Measurements from ENCODE around the gene AIF1L. TPM values are rescaled to one million over a fixed set of nuclear protein-coding genes. Genes with fewer than 3 reads are reported as not detected.
A peak's percentile ranks its signal among the peaks of the same experiment; 100 is the strongest.

AIF1L gene
- total RNA-seq, 3 donors from 2014 or later, result 12.5 to 33.8 (median 22.5) TPM

GRCh38 chr9:131092030-131092429, 4.3 kb upstream of the AIF1L start:
- H3K27ac ChIP-seq, result peak overlapping the region; percentile 7 to 23
- intact Hi-C loops (cut with DNase I; ENCODE audit: low total_unique reads), result no loop called here
- H3K27me3 ChIP-seq, result peaks cover 0 to 14% of the 10 kb centered on the region in 2 donors
- TF ChIP-seq POLR2AphosphoS5 (IDR thresholded peaks at IDR 0.05) (no peak), CTCF (IDR thresholded peaks at IDR 0.05) (no peak), POLR2A (IDR thresholded peaks at IDR 0.05) (no peak)
- no peak for DNase-seq (ENCODE audit: low spot score in 2 of 2)
- no peaks in the 10 kb centered on the region for H3K9me3 ChIP-seq
- no peak overlapping the region for H3K4me3 ChIP-seq
- no peaks in the 10 kb centered on the region for H3K4me1 ChIP-seq
- no peaks in the 10 kb centered on the region for H3K36me3 ChIP-seq

GRCh38 chr9:131092548-131093440, 3.5 kb upstream of the AIF1L start:
- Histone ChIP-seq H3K4me3 (no peak overlapping the region), H3K9me3 (no peaks in the 10 kb centered on the region), H3K27me3 (peaks cover 0 to 14% of the 10 kb centered on the region in 2 donors), H3K4me1 (no peaks in the 10 kb centered on the region), H3K36me3 (no peaks in the 10 kb centered on the region), H3K27ac (peak overlapping the region; percentile 7 to 23)
- no peak for DNase-seq (ENCODE audit: low spot score in 2 of 2)
- intact Hi-C loops (cut with DNase I; ENCODE audit: low total_unique reads), result no loop called here
- no peak for TF ChIP-seq POLR2AphosphoS5 (IDR thresholded peaks at IDR 0.05)
- TF ChIP-seq POLR2A (IDR thresholded peaks at IDR 0.05), result no peak
- TF ChIP-seq CTCF (IDR thresholded peaks at IDR 0.05), result no peak

GRCh38 chr9:131094015-131094414, 2.3 kb upstream of the AIF1L start:
- H3K4me3 ChIP-seq, result no peak overlapping the region
- peaks cover 0 to 14% of the 10 kb centered on the region in 2 donors for H3K27me3 ChIP-seq
- no peak overlapping the region for H3K27ac ChIP-seq
- TF ChIP-seq POLR2AphosphoS5 (IDR thresholded peaks at IDR 0.05) (no peak), CTCF (IDR thresholded peaks at IDR 0.05) (no peak), POLR2A (IDR thresholded peaks at IDR 0.05) (no peak)
- H3K4me1 ChIP-seq, result no peaks in the 10 kb centered on the region
- no peaks in the 10 kb centered on the region for H3K9me3 ChIP-seq
- intact Hi-C loops (cut with DNase I; ENCODE audit: low total_unique reads), result no loop called here
- no peaks in the 10 kb centered on the region for H3K36me3 ChIP-seq
- DNase-seq (ENCODE audit: low spot score in 2 of 2), result no peak

- Histone ChIP-seq H3K9me3 (no peaks in the 10 kb centered on the region), H3K4me1 (no peaks in the 10 kb centered on the region), H3K36me3 (no peaks in the 10 kb centered on the region), H3K27ac (no peak overlapping the region), H3K27me3 (peaks cover 0 to 14% of the 10 kb centered on the region in 2 donors), H3K4me3 (no peak overlapping the region)
- intact Hi-C loops (cut with DNase I; ENCODE audit: low total_unique reads), result no loop called here
- TF ChIP-seq CTCF (IDR thresholded peaks at IDR 0.05) (no peak), POLR2AphosphoS5 (IDR thresholded peaks at IDR 0.05) (no peak), POLR2A (IDR thresholded peaks at IDR 0.05) (no peak)
- no peak for DNase-seq (ENCODE audit: low spot score in 2 of 2)
Measured at GRCh38 chr9:131094622-131095021, 1.7 kb upstream of the AIF1L start.

DNA sequence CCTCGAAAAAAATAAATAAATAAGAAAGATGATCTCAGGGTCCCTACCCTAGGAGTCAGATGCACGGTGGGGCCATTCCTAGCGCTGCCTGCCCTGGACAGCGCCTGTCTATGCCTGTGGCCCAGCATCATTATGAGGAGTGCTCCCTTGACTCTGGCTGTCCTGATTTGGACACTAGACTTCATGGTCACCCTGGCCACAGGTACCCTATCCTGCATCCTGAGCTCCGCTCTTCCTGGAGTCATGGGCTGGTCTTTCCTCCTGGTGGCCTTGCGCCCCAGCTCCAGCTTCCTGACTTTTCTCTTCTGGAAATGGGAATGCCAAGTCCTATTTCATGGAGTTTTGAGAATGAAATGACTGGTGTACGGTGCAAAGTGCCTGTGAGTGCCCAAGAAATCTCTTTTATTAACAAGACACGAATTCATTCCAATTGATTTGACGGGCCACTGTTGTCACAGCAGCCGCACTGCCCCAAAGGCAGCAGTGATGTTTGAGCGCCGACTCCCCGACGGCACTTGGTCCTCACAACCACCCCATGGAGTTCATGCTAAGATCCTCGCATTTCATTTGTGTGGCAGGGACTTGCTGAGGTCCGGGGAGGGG, 564 bp upstream of the AIF1L start:
- peak overlapping the region; percentile 55 to 82 (median 64) for H3K4me3 ChIP-seq
- H3K27ac ChIP-seq, result no peak overlapping the region
- no peaks in the 10 kb centered on the region for H3K9me3 ChIP-seq
- H3K27me3 ChIP-seq, result peaks cover 0 to 14% of the 10 kb centered on the region in 2 donors
- H3K36me3 ChIP-seq, result no peaks in the 10 kb centered on the region
- DNase-seq (ENCODE audit: low spot score in 2 of 2), result no peak
- no peaks in the 10 kb centered on the region for H3K4me1 ChIP-seq
- TF ChIP-seq POLR2AphosphoS5 (IDR thresholded peaks at IDR 0.05), result no peak
- TF ChIP-seq POLR2A (IDR thresholded peaks at IDR 0.05), result no peak
- no peak for TF ChIP-seq CTCF (IDR thresholded peaks at IDR 0.05)
- intact Hi-C loops (cut with DNase I; ENCODE audit: low total_unique reads), result no loop called here

Data from breast epithelium (tissue), 4 donors.